Measurements from ENCODE around the gene ECE2.

GRCh38 chr3:184259396-184259877 lies 16.4 kb upstream of the ECE2 start:
- TF ChIP-seq CTCF (IDR thresholded peaks at IDR 0.05; ENCODE audit: low read length) (no peak), EZH2 (IDR thresholded peaks at IDR 0.05; ENCODE audit: borderline replicate concordance, low read length) (no peak)

Measured in OCI-LY1 (cell line).